Measurements from ENCODE around the gene SASH1. TPM values are rescaled to one million over a fixed set of nuclear protein-coding genes. Genes with fewer than 3 reads are reported as not detected.

SASH1 gene
- total RNA-seq, 1 experiment from 2014 or later: 42.0 TPM

- peaks cover 2% of the 10 kb centered on the region for H3K36me3 Mint-ChIP-seq (ENCODE audit: insufficient read depth, unreplicated experiment)
- no peak overlapping the region for H3K4me3 ChIP-seq (ENCODE audit: low read depth, low read length)
- intact Hi-C loops (cut with micrococcal nuclease; ENCODE audit: unreplicated experiment): no loop called here
- peaks cover 1% of the 10 kb centered on the region; the same call in 1 of the 2 replicates for H3K27me3 ChIP-seq (replicated peaks; ENCODE audit: control insufficient read depth, insufficient read depth, low read length)
- no peaks in the 10 kb centered on the region for H3K9me3 ChIP-seq
- ChIA-PET CTCF (no interaction called here), POLR2A (no interaction called here)
- H3K4me3 Mint-ChIP-seq (ENCODE audit: unreplicated experiment): no peak overlapping the region
- BruUV-seq (replicated peaks): no TSS peak
- no peaks in the 10 kb centered on the region for H3K4me1 Mint-ChIP-seq (ENCODE audit: low read depth, unreplicated experiment)
- no peak for DNase-seq
- peaks cover 2% of the 10 kb centered on the region for H3K9me3 Mint-ChIP-seq (ENCODE audit: unreplicated experiment)
- H3K27ac Mint-ChIP-seq (ENCODE audit: unreplicated experiment): no peak overlapping the region
- no peak for TF ChIP-seq CTCF (IDR thresholded peaks at IDR 0.05; ENCODE audit: insufficient read depth in 1 of 2, low read depth in 1 of 2, low read length in 1 of 2, severe bottlenecking in 1 of 2, unreplicated experiment in 1 of 2)
- H3K27me3 Mint-ChIP-seq (ENCODE audit: insufficient read depth, unreplicated experiment): peaks cover 7% of the 10 kb centered on the region
- no peaks in the 10 kb centered on the region for H3K36me3 ChIP-seq (ENCODE audit: control insufficient read depth, insufficient read depth, low read length)
- H3K4me1 ChIP-seq: no peaks in the 10 kb centered on the region
These were observed 219.0 kb downstream of the SASH1 start for GRCh38 chr6:148561629-148562028.

- no peaks in the 10 kb centered on the region for H3K4me1 ChIP-seq
- no peak for DNase-seq
- H3K36me3 Mint-ChIP-seq (ENCODE audit: insufficient read depth, unreplicated experiment): no peaks in the 10 kb centered on the region
- H3K9me3 ChIP-seq: no peaks in the 10 kb centered on the region
- no peak overlapping the region for H3K4me3 Mint-ChIP-seq (ENCODE audit: unreplicated experiment)
- no peak for TF ChIP-seq CTCF (IDR thresholded peaks at IDR 0.05; ENCODE audit: insufficient read depth in 1 of 2, low read depth in 1 of 2, low read length in 1 of 2, severe bottlenecking in 1 of 2, unreplicated experiment in 1 of 2)
- ChIA-PET CTCF (no interaction called here), POLR2A (no interaction called here)
- no TSS peak for BruUV-seq (replicated peaks)
- peaks cover 1% of the 10 kb centered on the region; the same call in 1 of the 2 replicates for H3K27me3 ChIP-seq (replicated peaks; ENCODE audit: control insufficient read depth, insufficient read depth, low read length)
- H3K27ac Mint-ChIP-seq (ENCODE audit: unreplicated experiment): no peak overlapping the region
- intact Hi-C loops (cut with micrococcal nuclease; ENCODE audit: unreplicated experiment): no loop called here
- H3K27me3 Mint-ChIP-seq (ENCODE audit: insufficient read depth, unreplicated experiment): peaks cover 10% of the 10 kb centered on the region
- H3K4me3 ChIP-seq (ENCODE audit: low read depth, low read length): no peak overlapping the region
- H3K9me3 Mint-ChIP-seq (ENCODE audit: unreplicated experiment): no peaks in the 10 kb centered on the region
- no peaks in the 10 kb centered on the region for H3K4me1 Mint-ChIP-seq (ENCODE audit: low read depth, unreplicated experiment)
- no peaks in the 10 kb centered on the region for H3K36me3 ChIP-seq (ENCODE audit: control insufficient read depth, insufficient read depth, low read length)
These were observed 220.4 kb downstream of the SASH1 start for GRCh38 chr6:148563066-148563465.

- peaks cover 1% of the 10 kb centered on the region; the same call in 1 of the 2 replicates for H3K27me3 ChIP-seq (replicated peaks; ENCODE audit: control insufficient read depth, insufficient read depth, low read length)
- no peaks in the 10 kb centered on the region for H3K36me3 ChIP-seq (ENCODE audit: control insufficient read depth, insufficient read depth, low read length)
- POLR2A ChIA-PET: no interaction called here
- H3K9me3 ChIP-seq: no peaks in the 10 kb centered on the region
- no TSS peak for BruUV-seq (replicated peaks)
- H3K4me3 Mint-ChIP-seq (ENCODE audit: unreplicated experiment): no peak overlapping the region
- H3K27me3 Mint-ChIP-seq (ENCODE audit: insufficient read depth, unreplicated experiment): peaks cover 10% of the 10 kb centered on the region
- TF ChIP-seq CTCF (IDR thresholded peaks at IDR 0.05; ENCODE audit: insufficient read depth in 1 of 2, low read depth in 1 of 2, low read length in 1 of 2, severe bottlenecking in 1 of 2, unreplicated experiment in 1 of 2): no peak
- CTCF ChIA-PET: no interaction called here
- intact Hi-C loops (cut with micrococcal nuclease; ENCODE audit: unreplicated experiment): no loop called here
- H3K27ac Mint-ChIP-seq (ENCODE audit: unreplicated experiment): no peak overlapping the region
- H3K4me3 ChIP-seq (ENCODE audit: low read depth, low read length): no peak overlapping the region
- H3K4me1 Mint-ChIP-seq (ENCODE audit: low read depth, unreplicated experiment): no peaks in the 10 kb centered on the region
- no peak for DNase-seq
- no peaks in the 10 kb centered on the region for H3K36me3 Mint-ChIP-seq (ENCODE audit: insufficient read depth, unreplicated experiment)
- no peaks in the 10 kb centered on the region for H3K4me1 ChIP-seq
- no peaks in the 10 kb centered on the region for H3K9me3 Mint-ChIP-seq (ENCODE audit: unreplicated experiment)
These were observed 221.9 kb downstream of the SASH1 start for GRCh38 chr6:148564494-148565035.
